Measurements from ENCODE around the gene STAM2.

Gene STAM2

GRCh38 chr2:152157253-152157652 lies 18.3 kb downstream of the STAM2 start:
- H3K4me3 ChIP-seq = no peak overlapping the region
- H3K27ac ChIP-seq = no peak overlapping the region
- TF ChIP-seq CTCF (IDR thresholded peaks at IDR 0.05) = no peak
- no peak for DNase-seq (ENCODE audit: low spot score)

- no peak overlapping the region for H3K27ac ChIP-seq
Observed at GRCh38 chr2:152155209-152155608, 20.4 kb downstream of the STAM2 start.

GRCh38 chr2:152154462-152154861 lies 21.1 kb downstream of the STAM2 start:
- no peak for DNase-seq (ENCODE audit: low spot score)
- no peak for TF ChIP-seq CTCF (IDR thresholded peaks at IDR 0.05)
- Histone ChIP-seq H3K4me3 (no peak overlapping the region), H3K27ac (no peak overlapping the region)

More at GRCh38 chr2:152155209-152155608, 20.4 kb downstream of the STAM2 start:
- H3K4me3 ChIP-seq = no peak overlapping the region
- DNase-seq (ENCODE audit: low spot score) = no peak
- no peak for TF ChIP-seq CTCF (IDR thresholded peaks at IDR 0.05)

GRCh38 chr2:152134488-152135280 lies 40.9 kb downstream of the STAM2 start:
- no peak overlapping the region for H3K27ac ChIP-seq
- DNase-seq (ENCODE audit: low spot score) = no peak
- no peak overlapping the region for H3K4me3 ChIP-seq
- TF ChIP-seq CTCF (IDR thresholded peaks at IDR 0.05) = no peak

GRCh38 chr2:152132306-152132705 lies 43.3 kb downstream of the STAM2 start:
- no peak overlapping the region for H3K4me3 ChIP-seq
- no peak for DNase-seq (ENCODE audit: low spot score)
- TF ChIP-seq CTCF (IDR thresholded peaks at IDR 0.05) = no peak
- no peak overlapping the region for H3K27ac ChIP-seq

GRCh38 chr2:152127628-152128027 lies 47.9 kb downstream of the STAM2 start:
- Histone ChIP-seq H3K4me3 (no peak overlapping the region), H3K27ac (no peak overlapping the region)
- no peak for TF ChIP-seq CTCF (IDR thresholded peaks at IDR 0.05)
- no peak for DNase-seq (ENCODE audit: low spot score)

GRCh38 chr2:152126664-152127063 lies 48.9 kb downstream of the STAM2 start:
- no peak for DNase-seq (ENCODE audit: low spot score)
- Histone ChIP-seq H3K4me3 (no peak overlapping the region), H3K27ac (no peak overlapping the region)
- TF ChIP-seq CTCF (IDR thresholded peaks at IDR 0.05) = no peak
